GM12878 (cell line): ENCODE measurements around the gene ADGRG4. TPM values are rescaled to one million over a fixed set of nuclear protein-coding genes. Genes with fewer than 3 reads are reported as not detected.

ENCODE experiments used
- ATAC-seq: fragments of 200-7000 bp; cut with Tn5 transposase; 3 replicates; pipeline ENCODE4 v1.9.1; 2020; ENCODE audit warnings: mild to moderate bottlenecking, moderate library complexity
- BruUV-seq: library from RNA; stranded (reverse); fragments of 400-500 nt; replicated peaks from 2 replicates; lab custom pipeline; 2021; lab: Mats Ljungman, UMichigan
- CTCF ChIA-PET: fragments of 300-600 bp; sonication (Branson Sonifier 250); formaldehyde crosslinking; extraction: SDS; loops from one replicate; lab custom pipeline; 2021; ENCODE audit warnings: inconsistent platforms; lab: Yijun Ruan, JAX
- POLR2A ChIA-PET: fragments of 350-600 bp; formaldehyde crosslinking; extraction: SDS; loops from one replicate; lab custom pipeline; 2021; ENCODE audit warnings: inconsistent platforms; lab: Charles Lee
- RAD21 ChIA-PET: fragments of 300-600 bp; sonication (Branson Sonifier 250); formaldehyde crosslinking; loops from one replicate; lab custom pipeline; 2023; ENCODE audit warnings: antibody characterized with exemption; ENCODE audit not compliant: unreplicated experiment; lab: Charles Lee
- SMC1A ChIA-PET: fragments of 300-600 bp; sonication (Branson Sonifier 250); formaldehyde crosslinking; loops from one replicate; lab custom pipeline; 2023; ENCODE audit not compliant: unreplicated experiment, uncharacterized antibody; lab: Charles Lee
- DNase-seq: peaks from one replicate; pipeline ENCODE4 v3.0.0-alpha.2; 2011; ENCODE audit warnings: low read depth, low spot score
- FAIRE-seq: peaks from 3 replicates; lab custom pipeline; 2011; peaks lifted over from hg19 to GRCh38; lab: Jason Lieb, UNC
- H2AFZ ChIP-seq: 2 replicates; pipeline ENCODE4 v1.6.0; 2011; ENCODE audit warnings: low read depth, low read length, control low read depth; ENCODE audit not compliant: control insufficient read depth
- H3K27ac ChIP-seq: 2 replicates; pipeline ENCODE4 v1.5.1; 2011; ENCODE audit warnings: control low read depth; ENCODE audit not compliant: control insufficient read depth, insufficient read depth
- H3K27me3 ChIP-seq, 2 experiments: replicated peaks in 1 of 2; 2 replicates each; pipeline versions ENCODE4 v1.6.0 to v1.6.1; 2011; ENCODE audit warnings: low read length in 1 of 2; ENCODE audit not compliant: control insufficient read depth in 2 of 2, insufficient read depth in 2 of 2
- H3K36me3 ChIP-seq, 2 experiments: 2 replicates each; pipeline ENCODE4 v1.5.1; 2011; ENCODE audit warnings: low read length in 1 of 2; ENCODE audit not compliant: control insufficient read depth in 2 of 2, insufficient read depth in 2 of 2
- H3K4me1 ChIP-seq: 2 replicates; pipeline ENCODE4 v1.6.1; 2011; ENCODE audit warnings: mild to moderate bottlenecking, low read length, moderate library complexity, mixed read lengths; ENCODE audit not compliant: control insufficient read depth, insufficient read depth
- H3K4me2 ChIP-seq: 2 replicates; pipeline ENCODE4 v1.6.0; 2011; ENCODE audit warnings: control low read depth; ENCODE audit not compliant: control insufficient read depth, insufficient read depth
- H3K4me3 ChIP-seq: fragments of 200-600 bp; sonication (generic); 2 replicates; pipeline ENCODE4 v1.5.1; 2016
- H3K79me2 ChIP-seq: 2 replicates; pipeline ENCODE4 v1.6.0; 2011; ENCODE audit warnings: low read length; ENCODE audit not compliant: control insufficient read depth, insufficient read depth
- H3K9ac ChIP-seq: 2 replicates; pipeline ENCODE4 v1.8.0; 2011; ENCODE audit warnings: low read length, control low read depth, mixed read lengths; ENCODE audit not compliant: control insufficient read depth, insufficient read depth
- H3K9me3 ChIP-seq: replicated peaks from 3 replicates; pipeline ENCODE4 v1.5.1; 2011; ENCODE audit warnings: mild to moderate bottlenecking, low read length; ENCODE audit not compliant: control insufficient read depth, insufficient read depth
- H4K20me1 ChIP-seq: 2 replicates; pipeline ENCODE4 v1.6.0; 2011; ENCODE audit not compliant: control insufficient read depth, insufficient read depth
- CBFB ChIP-seq: IDR thresholded peaks from 2 replicates; pipeline ENCODE4 v1.6.1; 2016; ENCODE audit warnings: antibody characterized with exemption, low read depth
- E2F4 ChIP-seq: IDR thresholded peaks from 2 replicates; pipeline ENCODE4 v1.6.1; 2012; ENCODE audit warnings: low read depth, low read length, improper control_type of control experiment
- IKZF1 ChIP-seq: fragments of 450-650 bp; conservative IDR thresholded peaks from 2 replicates; pipeline ENCODE4 v1.6.1; 2017; ENCODE audit warnings: antibody characterized with exemption, mild to moderate bottlenecking
- KDM1A ChIP-seq: fragments of 200-600 bp; sonication (generic); IDR thresholded peaks from 2 replicates; pipeline ENCODE4 v1.6.1; 2016; ENCODE audit warnings: borderline replicate concordance
- MXI1 ChIP-seq: fragments of 150-350 bp; IDR thresholded peaks from 2 replicates; pipeline ENCODE4 v1.6.1; 2011; ENCODE audit warnings: low read depth, mild to moderate bottlenecking, inconsistent platforms, low read length, improper control_type of control experiment
- PAX8 ChIP-seq: fragments of 450-650 bp; IDR thresholded peaks from 2 replicates; pipeline ENCODE4 v1.6.1; 2017; ENCODE audit warnings: mild to moderate bottlenecking, moderate library complexity
- SMC3 ChIP-seq: IDR thresholded peaks from 2 replicates; pipeline ENCODE4 v1.6.1; 2011; ENCODE audit warnings: low read length, improper control_type of control experiment, borderline replicate concordance
- STAT1 ChIP-seq: fragments of 450-650 bp; conservative IDR thresholded peaks from 2 replicates; pipeline ENCODE4 v1.6.1; 2014; ENCODE audit warnings: antibody characterized with exemption, mild to moderate bottlenecking
- ZBTB40 ChIP-seq: fragments of 450-650 bp; IDR thresholded peaks from 2 replicates; pipeline ENCODE4 v1.6.1; 2016; ENCODE audit warnings: mild to moderate bottlenecking, moderate library complexity, borderline replicate concordance
- ZNF687 ChIP-seq: fragments of 450-650 bp; IDR thresholded peaks from 2 replicates; pipeline ENCODE4 v1.6.1; 2017; ENCODE audit warnings: mild to moderate bottlenecking, moderate library complexity
- WGBS: methylation state at CpG from one replicate; pipeline ENCODE4 v1.1.6; 2016; ENCODE audit warnings: low lambda C conversion rate; ENCODE audit not compliant: insufficient replicate concordance, insufficient coverage; ENCODE audit errors: missing lambda C conversion rate; 5-methylcytosine and 5-hydroxymethylcytosine counted together
- in situ Hi-C: fragments of 300-500 bp; cut with MboI; formaldehyde crosslinking; loops from 9 replicates; pipeline ENCODE4 v1.14.3; 2018; ENCODE audit warnings: mixed read lengths
- intact Hi-C: fragments of 100-400 bp; cut with micrococcal nuclease; formaldehyde crosslinking; loops from one replicate; pipeline ENCODE4 v1.14.2; 2022; ENCODE audit not compliant: unreplicated experiment
- polyA plus RNA-seq, 11 experiments: library from polyadenylated mRNA; depleted of rRNA in 4 of 11; unstranded in 6 of 11; stranded (reverse) in 5 of 11; fragments of >200 nt; fragmentation: Nextera tagmentation in 4 of 11; fragmentation: Illumina TruSeq in 1 of 11; extraction: Ambion mirVana in 4 of 11; extraction: Trizol in 1 of 11; gene quantifications; 1 replicate in 1 of 11; 2 replicates in 10 of 11; pipeline versions ENCODE4 v1.2.1 to v1.2.3, GENCODE V29; 2011 to 2016; ENCODE audit warnings: inconsistent platforms in 2 of 11, missing spikeins in 2 of 11, low read depth in 1 of 11
- total RNA-seq, 4 experiments: library from RNA; depleted of rRNA in 3 of 4; stranded (reverse); fragments of >200 nt in 3 of 4; fragmentation: Illumina TruSeq in 1 of 4; extraction: Trizol in 1 of 4; gene quantifications; 2 replicates each; pipeline versions ENCODE4 v1.2.1 to v1.2.3, GENCODE V29; 2013 to 2021

Gene ADGRG4
- total and polyA plus RNA-seq, 10 of the 15 experiments (the other 5 are each of a cell fraction or from before 2014, with no cell fraction given) = not detected

GRCh38 chrX:136453114-136453513 is 152.4 kb downstream of the ADGRG4 start (continued):
- no peak for TF ChIP-seq ZNF687

GRCh38 chrX:136453771-136454170 is 153.0 kb downstream of the ADGRG4 start:
- Histone ChIP-seq H3K27ac (no peak overlapping the region), H3K4me1 (no peaks in the 10 kb centered on the region), H3K9me3 (no peaks in the 10 kb centered on the region), H3K27me3 (no peaks in the 10 kb centered on the region; a peak in 1 of 4 replicates), H4K20me1 (no peaks in the 10 kb centered on the region), H3K79me2 (no peaks in the 10 kb centered on the region), H2AFZ (no peak overlapping the region), H3K9ac (no peak overlapping the region), H3K36me3 (no peaks in the 10 kb centered on the region), H3K4me2 (no peak overlapping the region), H3K4me3 (no peak overlapping the region)
- RAD21 ChIA-PET = no interaction called here
- CTCF ChIA-PET = no interaction called here
- POLR2A ChIA-PET = no interaction called here
- 0% methylated on average over 1 of the region's 1 CpG for WGBS
- in situ Hi-C loops (no loop called here), intact Hi-C loops (no loop called here)
- ATAC-seq (no peak), DNase-seq (no peak), FAIRE-seq (no peak)
- SMC1A ChIA-PET = no interaction called here
- BruUV-seq = no TSS peak
- TF ChIP-seq CBFB = no peak
- TF ChIP-seq PAX8 = no peak
- no peak for TF ChIP-seq STAT1
- TF ChIP-seq MXI1 = no peak
- no peak for TF ChIP-seq IKZF1
- TF ChIP-seq KDM1A = no peak
- TF ChIP-seq SMC3 = no peak
- no peak for TF ChIP-seq ZBTB40
- TF ChIP-seq E2F4 = no peak
